HG02623 (cell line): Measurements from ENCODE around the gene SLC26A6.

ENCODE experiments used
- ATAC-seq: cut with Tn5 transposase; IDR thresholded peaks from one replicate; pipeline ENCODE4 v1.9.1; 2021; ENCODE audit warnings: moderate library complexity; ENCODE audit not compliant: unreplicated experiment

SLC26A6 gene

GRCh38 chr3:48599509-48600285 lies 35.6 kb downstream of the SLC26A6 start:
- ATAC-seq, result no peak

- no peak for ATAC-seq
Measured at GRCh38 chr3:48599077-48599501, 36.2 kb downstream of the SLC26A6 start.

DNA sequence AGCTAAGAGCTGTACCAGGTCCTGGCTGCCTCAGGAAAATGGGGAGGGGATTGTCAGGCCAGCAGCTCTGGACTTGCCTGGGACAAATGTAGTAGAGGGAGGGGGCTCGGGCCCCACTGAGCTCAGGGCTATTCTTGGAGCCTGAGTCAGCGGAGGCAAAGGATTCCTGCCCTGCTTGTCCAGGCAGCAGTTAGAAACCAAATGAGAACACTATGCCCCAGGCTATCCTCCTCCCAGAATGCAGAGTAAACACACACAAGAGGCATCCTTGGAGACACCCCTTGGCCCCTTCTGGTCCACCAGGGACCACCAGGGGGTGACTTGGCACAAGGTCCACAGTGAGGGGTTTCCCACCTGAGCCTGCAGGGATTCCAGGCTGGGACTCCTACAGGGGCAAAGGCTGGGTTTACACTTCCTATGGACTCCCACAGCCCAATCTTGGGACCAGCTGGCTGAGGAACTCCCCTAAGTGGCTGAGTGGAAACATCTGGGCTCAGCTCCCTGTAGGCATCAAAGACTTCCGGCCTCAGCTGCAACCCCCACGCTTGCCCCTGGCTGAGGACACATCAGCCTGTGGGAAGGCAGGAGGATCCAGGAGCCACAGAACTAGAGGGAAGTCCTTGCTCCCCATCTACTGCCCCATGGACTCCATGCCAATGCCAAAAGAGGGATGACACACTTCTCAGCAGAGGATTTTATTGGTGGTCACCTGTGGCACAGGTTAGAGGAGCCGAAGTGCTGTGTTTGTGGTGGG lies 36.8 kb downstream of the SLC26A6 start:
- no peak for ATAC-seq

DNA sequence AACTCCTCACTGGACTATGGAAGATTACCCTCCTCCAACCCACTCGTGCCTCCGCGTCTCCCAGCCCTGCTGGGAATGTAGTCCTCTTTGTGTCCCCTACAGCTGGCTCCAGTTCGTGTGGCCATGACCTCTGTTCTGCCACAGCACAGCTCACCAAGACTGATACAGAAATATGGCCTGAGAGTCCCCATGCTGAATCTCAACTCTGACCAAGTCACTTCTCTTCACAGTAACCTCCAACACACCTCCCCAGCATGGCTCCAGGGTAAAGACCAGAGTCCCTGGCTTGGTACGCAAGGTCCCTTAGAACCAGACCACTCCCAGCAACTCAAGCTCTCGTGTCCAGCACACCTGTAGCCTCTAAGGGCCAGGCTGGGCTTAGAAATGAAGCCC lies 37.9 kb downstream of the SLC26A6 start:
- ATAC-seq, result no peak

DNA sequence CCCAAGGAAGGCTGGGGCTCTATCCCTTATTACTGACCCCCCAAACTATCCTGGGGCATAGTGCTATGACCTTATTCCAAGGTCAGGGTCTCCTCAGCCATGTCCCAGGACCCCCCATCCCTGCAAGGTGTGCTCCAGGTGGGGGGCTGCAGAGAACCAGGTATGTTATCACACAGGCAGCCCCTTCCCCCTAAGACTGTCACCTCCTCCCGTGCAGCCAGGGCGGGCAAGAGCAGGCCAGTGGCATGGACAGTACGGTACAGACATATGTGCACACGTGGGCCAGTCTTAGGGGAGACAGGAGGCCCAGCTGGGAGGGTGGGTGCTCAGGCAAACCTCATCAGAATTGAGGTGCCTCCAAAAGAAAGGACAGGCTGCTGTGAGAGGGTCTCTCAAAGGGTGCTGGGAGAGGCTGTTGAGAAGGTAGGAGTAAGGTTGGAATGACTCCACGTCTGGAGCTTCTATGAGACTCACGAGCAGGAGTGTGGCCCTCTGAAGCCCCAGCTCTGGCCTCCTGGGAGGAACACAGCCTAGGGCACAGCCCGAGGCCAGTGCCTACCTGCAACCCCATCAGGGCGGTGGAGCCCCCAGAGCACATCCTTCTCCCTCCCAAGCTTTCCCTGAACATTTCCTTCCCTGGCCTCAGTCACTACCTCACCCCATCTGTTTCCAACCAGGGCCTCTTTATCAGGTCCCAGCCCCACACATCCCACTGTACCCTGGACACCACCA lies 38.4 kb downstream of the SLC26A6 start:
- ATAC-seq, result no peak

DNA sequence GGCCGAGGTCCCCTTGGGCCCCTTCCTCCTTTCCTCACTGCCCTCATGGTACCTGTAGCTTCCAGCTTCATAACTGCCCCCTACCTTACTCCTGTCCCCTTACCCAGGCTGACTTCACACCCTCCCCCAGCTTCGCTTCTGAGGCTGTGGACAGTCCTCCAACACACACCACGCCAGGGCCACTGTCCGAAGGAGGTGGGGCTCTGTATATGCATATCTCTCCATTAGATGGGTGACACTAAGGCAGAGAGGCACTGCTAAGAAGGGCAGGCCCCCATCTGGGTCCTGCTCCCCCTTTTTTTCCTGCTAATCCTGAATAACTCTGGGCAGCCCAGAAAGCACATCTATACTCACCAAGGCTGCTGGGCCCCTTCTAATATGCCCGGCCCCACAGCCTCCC lies 39.1 kb downstream of the SLC26A6 start:
- ATAC-seq, result no peak

GRCh38 chr3:48595526-48596121 lies 39.6 kb downstream of the SLC26A6 start:
- no peak for ATAC-seq

DNA sequence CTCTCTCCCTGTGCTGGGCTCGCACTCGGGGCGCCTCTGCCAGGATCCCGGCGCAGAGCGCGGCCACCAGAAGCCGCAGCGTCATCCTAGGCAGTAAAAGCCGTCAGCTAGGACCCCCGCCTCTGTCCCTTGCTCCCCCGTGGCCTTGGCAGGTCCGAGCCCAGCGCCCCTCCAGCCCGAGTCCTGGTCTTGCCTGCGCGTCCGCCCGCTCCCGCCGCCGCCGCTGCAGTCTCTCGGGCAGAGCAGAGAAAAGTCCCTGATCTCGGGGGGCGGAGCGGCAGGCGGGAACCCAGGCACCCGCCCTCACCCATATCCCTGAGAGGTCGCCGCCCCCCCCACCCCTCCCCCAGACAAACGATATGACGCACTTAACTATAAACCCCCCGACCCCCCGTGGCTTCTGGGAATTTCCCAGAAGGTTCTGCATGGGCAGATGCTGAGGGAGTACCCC lies 40.2 kb downstream of the SLC26A6 start, which contains the start of gene COL7A1:
TSS of gene COL7A1 (minus strand) at position 255 of the 451 bp plus-strand sequence. CDS start at position 85, 170 bp downstream.
- no peak for ATAC-seq

DNA sequence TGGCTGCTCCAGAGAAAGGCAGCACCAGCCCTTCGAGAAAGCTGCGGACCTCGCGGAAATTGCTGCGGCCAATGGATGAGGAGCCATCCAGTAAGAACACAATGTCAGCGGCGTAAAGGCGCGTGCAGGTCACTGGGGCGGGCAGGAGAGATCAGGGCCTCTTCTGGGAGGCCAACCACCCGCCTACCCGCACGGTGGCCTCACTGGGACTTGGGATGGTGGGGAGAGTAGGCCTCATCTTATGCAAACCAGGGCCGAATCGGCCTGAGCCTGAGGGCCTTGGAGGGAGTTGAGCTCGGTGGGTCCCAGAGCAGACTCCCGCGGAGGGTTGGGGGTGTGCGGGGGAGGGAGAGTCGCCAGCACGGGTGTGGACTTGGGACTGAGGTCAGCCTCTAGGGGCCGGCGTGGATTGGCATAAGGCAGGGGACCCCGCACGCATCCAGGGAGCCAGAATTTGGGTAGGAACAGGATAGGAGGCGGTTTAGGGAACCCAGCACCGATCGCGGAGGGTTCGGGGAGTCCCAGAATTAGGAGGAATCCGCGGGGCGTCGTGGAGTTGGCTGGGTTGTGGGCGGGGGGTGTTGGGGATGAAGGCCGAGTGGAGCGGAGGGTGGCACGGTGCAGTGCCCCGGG lies 40.7 kb downstream of the SLC26A6 start:
- no peak for ATAC-seq

DNA sequence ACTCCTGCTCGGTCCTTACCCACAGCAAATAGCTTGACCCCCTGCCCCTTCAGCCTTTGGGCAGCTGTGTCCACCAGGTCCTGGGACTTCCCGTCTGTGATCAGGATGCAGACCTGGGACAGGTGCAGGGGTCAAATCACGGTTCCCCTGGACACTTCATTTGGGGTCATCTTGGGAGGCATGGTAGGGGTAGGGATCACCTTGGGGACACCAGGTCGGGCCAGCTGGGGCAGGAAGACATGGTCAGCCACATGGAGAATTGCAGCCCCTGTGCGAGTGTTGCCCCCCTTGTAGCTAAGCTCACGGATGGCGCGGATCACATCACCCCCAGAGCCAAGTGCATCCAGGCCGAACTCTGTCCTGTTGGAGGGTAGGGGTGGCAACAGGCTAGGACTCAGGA lies 41.9 kb downstream of the SLC26A6 start:
- no peak for ATAC-seq

GRCh38 chr3:48592519-48593087 lies 42.7 kb downstream of the SLC26A6 start:
- ATAC-seq, result no peak

DNA sequence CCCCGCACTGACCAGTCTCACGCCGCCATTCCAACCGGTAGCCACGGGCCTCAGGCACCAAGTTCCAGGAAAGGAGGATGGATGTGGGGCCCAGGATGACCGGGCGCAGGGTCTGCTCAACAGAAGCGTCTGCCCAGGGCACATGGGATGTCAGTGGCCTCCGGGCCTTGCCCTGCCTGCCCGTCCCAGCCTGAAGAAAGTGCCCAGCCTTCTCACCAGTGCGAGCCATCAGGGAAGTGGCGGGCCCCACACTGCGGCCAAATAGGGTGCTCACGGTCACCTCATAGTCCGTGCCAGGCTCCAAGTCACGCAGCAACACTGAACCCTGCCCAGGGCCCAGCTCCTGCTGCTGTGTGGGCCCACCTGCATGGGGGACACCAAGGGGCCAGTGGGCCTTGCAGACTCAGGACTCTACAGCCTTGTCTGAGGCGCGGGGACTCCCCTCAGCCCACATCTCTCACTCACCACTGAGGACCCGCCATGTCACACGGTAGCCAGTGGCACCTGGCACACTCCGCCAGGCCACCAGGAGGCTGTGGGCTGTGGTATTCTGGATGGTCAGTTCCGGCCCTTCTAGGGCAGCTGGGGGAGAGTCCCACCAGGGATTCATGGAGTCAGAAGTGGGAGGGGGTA lies 43.3 kb downstream of the SLC26A6 start:
- ATAC-seq, result no peak

DNA sequence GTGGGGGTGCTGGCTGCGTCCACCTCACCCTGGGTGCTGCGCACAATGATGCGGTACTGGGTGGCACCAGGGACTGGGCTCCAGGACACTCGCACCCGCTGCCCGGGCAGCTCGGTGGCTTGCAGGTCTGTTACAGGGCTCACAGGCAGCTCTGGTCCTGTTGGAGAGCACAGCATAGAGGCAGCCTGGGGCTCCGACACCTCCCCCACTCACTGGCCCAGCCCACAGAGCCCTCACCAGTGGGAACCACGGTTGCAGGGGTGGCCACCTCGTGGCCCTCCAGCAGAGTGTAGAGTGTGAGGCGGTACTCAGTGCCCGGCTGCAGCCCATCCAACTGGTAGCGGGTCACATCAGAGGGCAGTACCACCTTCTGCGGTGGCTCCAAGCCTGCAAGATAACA lies 43.8 kb downstream of the SLC26A6 start:
- ATAC-seq, result no peak

DNA sequence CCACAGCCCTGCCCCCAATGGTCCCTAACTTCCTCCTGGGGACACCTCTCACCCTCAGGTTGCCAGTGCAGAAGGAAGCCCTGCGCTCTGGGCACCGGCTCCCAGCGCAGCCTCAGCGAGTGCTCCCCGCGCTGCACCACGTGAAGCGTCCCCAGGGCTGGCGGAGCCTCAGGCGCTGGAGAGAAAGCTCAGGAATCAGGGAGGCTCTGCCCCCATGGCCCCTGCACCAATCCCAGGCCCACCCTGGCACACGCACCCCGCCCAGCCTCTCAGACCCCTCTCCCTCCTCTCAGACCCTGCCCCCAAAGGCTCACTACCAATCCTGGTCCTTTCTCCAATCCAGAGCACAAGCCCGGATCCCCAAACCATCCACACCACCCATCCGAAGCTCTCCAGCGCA lies 47.0 kb downstream of the SLC26A6 start:
- ATAC-seq, result no peak

DNA sequence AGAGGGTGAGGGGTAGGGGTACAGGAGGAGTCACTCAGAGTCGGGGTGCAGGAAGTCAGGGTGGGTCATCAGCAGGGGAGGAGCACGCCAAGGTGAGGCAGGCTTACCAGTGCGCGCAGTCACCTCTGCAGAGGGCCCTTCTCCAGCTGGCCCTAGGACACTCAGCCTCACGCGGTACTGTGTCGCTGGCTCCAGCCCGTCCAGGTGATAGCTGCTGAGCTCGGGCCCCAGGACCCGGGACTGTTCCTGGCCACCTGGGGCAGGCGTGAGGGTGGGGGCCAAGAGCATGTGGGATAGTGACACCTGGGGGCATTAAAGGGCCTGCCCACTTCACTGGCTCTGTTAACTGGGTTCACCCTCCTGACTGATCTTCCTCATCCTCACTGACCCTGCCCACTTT lies 47.6 kb downstream of the SLC26A6 start:
- no peak for ATAC-seq

GRCh38 chr3:48585411-48585810 lies 49.9 kb downstream of the SLC26A6 start:
- no peak for ATAC-seq

DNA sequence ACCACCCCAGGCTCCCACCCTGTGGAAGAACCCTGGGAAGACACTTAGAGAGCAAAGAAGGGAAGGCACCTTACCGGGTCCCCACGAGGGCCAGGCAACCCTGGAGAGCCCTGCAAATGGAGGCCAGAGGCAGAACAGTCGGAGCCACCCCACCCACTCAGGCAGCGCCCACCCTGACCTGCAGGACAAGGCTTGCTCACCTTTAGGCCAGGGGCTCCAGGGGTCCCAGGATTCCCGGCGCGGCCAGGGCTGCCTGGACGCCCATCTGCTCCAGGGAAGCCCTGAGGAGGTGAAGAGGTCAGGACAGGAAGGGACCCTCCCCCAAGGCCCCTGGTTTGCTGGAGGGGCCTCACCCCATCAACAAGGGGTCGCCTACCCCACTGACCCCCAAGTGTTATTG lies 50.4 kb downstream of the SLC26A6 start:
- no peak for ATAC-seq

DNA sequence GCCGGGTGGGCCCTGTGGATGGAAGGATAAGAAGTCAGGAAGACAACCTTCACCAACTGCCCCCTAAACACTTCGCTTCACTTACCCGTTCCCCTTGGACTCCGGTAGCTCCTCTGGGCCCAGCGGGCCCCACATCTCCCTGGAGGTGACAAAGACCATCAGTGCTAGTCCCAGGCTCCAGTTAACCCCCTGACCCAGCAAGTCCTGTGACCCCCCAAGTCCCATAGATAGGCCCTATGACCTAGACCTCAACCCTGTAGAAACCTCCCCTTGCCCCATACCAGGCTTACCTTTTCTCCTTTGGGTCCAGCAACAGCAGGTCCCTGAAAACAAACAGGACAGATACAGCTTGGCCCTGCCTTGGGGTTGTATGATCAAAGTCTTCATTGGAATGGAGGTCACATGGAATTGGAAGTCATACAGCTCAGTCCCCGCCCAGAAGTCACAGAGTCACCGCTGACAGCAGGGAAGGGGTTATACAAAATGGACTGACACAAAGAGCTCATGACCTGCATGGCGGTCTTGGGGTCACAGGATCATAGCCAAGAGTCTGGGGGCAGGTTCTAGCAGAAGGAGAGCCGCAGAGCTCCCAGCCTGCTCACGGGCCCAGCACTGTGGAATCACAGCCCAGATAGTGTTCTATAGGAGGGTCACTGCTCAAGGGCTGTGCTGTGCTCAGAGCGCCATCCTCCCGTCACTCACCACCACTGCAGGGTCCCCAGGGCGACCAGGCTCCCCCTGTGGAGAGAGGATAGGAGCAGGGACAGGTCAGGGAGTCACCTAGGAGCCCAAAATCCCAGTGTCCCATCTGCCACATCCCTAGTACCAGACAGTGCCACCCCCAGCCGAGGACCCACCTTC lies 53.4 kb downstream of the SLC26A6 start:
- ATAC-seq, result no peak

GRCh38 chr3:48576647-48577046 lies 58.6 kb downstream of the SLC26A6 start:
- ATAC-seq, result no peak
